NCI-H345 treated with DMSO at 0.1 percent for 48 hours (cell line): ENCODE measurements around the gene TBC1D16.

Experiments
- DNase-seq: peaks from one replicate; lab custom pipeline; 2025; ENCODE audit not compliant: unreplicated experiment; lab: John Stamatoyannopoulos, UW

TBC1D16 gene, protein sequence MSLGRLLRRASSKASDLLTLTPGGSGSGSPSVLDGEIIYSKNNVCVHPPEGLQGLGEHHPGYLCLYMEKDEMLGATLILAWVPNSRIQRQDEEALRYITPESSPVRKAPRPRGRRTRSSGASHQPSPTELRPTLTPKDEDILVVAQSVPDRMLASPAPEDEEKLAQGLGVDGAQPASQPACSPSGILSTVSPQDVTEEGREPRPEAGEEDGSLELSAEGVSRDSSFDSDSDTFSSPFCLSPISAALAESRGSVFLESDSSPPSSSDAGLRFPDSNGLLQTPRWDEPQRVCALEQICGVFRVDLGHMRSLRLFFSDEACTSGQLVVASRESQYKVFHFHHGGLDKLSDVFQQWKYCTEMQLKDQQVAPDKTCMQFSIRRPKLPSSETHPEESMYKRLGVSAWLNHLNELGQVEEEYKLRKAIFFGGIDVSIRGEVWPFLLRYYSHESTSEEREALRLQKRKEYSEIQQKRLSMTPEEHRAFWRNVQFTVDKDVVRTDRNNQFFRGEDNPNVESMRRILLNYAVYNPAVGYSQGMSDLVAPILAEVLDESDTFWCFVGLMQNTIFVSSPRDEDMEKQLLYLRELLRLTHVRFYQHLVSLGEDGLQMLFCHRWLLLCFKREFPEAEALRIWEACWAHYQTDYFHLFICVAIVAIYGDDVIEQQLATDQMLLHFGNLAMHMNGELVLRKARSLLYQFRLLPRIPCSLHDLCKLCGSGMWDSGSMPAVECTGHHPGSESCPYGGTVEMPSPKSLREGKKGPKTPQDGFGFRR

DNA sequence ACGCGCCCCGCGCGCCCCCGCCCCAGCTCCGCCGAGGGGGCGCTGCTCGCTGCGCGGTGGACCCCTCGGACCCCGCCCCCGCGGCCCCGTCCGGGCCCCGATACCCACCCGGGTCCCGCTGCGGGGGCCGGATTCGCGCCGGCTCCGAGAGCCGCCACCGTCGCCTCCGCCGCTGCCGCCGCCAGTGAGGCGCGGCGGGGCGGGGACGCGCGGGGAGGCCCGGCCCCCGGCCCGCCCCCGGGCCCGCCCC, at the start of gene TBC1D16:
TSS of gene TBC1D16 (minus strand) at position 186 of the 250 bp plus-strand sequence. CDS start 22,325 bp downstream, outside the sequence.
- no peak for DNase-seq

DNA sequence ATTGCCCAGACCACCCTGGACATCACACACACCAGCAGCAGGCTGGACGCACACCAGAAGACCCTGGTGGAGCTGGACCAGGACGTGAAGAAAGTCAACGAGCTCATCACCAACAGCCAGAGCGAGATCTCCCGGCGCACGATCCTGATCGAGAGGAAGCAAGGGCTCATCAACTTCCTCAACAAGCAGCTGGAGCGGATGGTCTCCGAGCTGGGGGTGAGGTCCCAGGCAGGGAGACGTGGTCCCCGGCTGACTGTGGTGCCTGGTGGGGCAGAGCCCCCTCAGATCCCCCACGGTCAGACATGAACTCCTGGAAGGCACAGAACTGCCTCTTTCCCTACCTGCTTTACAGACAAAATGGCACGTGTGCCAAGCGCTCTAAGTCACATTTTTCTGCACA, 49.1 kb upstream of the TBC1D16 start:
- no peak for DNase-seq

DNA sequence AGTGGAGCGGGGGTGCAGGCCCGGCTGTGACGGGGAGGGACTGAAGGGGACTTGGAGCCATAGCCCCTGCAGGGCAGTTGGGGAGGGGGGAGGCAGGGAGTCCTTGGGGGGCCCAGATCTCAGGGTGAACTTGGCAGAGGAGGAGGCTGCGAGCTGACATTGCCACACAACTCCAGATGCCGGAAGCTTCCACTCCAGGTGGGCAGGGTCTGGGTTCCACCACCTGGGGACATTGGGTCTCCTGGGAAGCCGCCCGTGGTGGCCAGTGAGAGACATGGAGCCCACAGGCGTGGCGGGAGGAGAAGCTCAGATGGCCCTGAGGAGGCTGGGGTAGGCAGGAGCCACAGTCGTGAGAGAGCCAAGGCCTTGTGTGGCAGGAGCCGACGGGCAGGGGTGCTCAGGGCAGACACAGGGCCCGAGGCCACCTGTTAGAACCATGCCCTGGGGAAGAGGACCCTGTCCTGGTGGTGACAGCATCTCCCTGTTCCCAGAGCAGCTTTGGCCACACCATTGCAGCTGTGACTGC, 47.5 kb upstream of the TBC1D16 start:
- DNase-seq = no peak

DNA sequence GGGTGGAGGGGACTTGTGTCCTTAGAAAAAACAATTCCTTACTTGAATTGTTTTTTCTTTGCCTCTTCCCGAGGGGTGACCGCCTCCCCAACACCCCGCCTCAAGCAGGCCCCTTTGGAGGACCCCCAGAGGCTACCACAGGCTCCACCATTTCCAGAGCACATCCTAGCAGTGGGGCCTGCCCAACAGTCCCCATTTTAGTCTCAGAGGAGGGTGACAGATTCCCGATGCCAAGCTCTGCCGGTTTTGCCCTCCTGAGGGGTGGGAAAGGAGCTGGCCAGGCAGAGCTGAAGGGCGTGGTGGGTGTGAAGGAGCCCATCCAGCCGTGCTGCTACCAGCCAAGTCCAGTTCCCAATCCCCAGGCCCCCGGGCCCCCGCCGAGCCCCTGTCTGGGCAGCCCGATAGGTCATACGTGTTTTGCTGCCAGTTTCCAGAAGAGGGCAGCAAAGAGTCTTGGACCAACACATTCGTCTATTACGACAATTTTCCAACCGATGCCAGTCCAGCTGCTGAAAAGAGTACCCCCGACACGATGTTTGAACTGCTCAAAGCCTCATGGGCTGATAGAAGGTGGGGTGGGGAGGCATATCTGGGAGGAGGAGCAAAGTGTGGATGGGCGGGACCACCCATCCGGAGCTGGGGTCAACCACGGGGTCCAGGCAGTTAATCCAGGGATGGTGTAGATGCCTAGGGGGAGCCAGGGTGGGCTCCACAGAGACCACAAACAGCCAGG, 46.9 kb upstream of the TBC1D16 start:
- peak; percentile 49 for DNase-seq

DNA sequence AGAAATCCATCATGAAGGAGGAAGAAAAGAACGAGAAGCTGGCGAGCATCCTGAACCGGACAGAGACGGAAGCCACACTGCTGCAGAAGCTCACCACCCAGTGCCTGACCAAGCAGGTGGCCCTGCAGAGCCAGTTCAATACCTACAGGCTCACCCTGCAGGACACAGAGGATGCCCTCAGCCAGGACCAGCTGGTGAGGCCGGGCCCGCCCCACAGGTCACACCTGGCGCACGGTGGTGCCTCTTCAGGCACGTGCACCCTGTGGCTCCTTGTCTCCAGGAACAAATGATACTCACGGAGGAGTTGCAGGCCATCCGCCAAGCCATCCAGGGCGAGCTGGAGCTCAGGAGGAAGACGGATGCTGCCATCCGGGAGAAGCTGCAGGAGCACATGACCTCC, 45.9 kb upstream of the TBC1D16 start:
- DNase-seq = no peak

DNA sequence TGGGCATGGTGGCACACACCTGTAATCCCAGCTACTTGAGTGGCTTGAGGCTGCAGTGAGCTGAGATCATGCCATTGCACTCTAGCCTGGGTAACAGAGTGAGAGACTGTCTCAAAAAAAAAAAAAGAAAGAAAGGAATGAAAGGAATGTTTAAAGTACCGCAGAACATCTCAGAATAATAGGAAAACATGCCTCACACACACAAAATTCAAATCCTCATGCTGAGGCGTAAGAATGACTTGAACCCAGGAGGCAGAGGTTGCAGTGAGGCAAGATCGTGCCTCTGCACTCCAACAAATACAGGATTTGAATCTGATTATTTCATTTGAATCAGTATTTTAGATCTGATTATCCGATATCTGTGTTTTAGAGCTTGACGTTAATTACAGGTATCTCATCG, 44.4 kb upstream of the TBC1D16 start:
- no peak for DNase-seq

DNA sequence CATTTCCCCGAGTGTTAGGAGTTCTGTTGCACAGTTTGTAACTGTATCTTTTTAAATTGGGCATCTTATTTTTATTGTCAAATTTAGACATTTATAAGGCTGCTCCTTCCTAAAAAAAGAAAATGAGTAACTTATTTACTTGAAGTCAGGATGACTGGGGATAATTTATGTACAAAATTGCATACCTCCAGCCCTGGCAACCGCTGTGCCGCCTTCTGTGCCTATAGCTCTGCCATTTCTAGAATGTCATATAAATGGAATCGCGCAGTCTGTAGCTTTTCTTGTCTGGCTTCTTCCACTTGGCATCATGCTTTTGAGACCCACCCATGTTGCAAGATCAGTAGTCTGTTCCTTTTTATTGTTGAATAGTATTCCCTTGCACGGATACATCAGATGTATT, 36.7 kb upstream of the TBC1D16 start:
- DNase-seq = no peak

DNA sequence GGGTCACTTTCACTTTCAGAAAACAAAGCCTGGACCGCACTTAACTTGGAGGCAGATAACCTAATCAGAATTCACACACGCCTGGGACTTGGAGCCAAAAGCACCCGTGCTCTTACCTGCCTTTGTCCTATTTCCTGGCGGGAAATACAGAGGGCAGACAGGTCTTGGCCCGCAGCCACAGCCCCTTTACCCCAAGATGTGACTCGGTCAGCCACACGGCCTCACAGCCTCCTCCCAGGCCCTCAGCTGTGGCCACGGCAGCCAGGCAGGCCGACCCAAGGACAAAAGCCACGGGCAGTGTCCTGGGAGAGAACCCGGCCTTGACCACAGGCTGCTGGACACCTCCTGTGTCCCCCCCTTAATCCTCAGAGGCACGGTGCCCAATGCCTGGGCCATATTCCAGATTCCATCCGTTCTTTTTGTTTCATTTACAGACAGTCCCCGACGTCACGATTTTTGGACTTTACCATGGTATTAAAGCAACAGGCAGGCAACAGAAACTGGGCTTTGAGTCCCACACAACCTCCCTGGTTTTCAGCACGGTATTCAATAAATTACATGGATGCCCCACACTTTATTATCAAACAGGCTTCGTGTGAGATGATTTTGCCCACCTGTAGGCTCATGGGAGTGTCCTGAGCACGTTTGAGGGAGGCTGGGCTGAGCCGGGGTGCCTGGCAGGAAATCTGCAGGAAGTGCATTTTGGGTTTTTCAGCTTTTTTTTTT, 35.6 kb upstream of the TBC1D16 start:
- no peak for DNase-seq

DNA sequence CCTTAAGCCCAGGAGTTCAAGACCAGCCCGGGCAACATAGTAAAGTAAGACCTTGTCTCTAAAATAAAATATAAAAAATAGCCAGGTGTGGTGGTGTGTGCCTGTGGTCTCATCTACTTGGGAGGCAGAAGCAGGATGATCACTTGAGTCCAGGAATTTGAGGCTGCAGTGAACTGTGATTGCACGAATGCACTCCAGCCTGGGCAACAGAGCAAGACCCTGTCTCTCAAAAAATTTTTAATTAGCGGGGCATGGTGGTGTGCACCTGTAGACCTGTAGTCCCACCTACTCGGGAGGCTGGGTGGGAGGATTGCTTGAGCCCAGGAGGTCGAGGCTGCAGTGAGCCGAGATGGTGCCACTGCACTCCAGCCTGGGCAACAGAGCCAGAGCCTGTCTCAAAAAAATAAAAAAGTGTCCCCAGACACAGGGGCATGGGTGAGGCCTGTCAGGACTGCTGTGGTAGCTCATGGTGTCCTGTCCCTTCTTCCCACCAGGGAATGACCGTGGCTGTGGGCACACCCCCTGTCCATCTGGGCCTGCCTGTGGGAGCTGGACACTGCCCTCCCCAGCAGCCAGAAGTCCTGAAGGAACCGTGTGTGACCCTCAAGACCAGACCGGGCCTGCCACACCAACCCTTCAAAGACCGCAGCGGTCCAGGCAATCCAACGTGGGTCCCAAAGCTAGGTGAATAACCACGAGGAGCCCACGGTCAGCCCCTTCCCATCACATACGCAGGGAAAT, 34.9 kb upstream of the TBC1D16 start:
- no peak for DNase-seq

DNA sequence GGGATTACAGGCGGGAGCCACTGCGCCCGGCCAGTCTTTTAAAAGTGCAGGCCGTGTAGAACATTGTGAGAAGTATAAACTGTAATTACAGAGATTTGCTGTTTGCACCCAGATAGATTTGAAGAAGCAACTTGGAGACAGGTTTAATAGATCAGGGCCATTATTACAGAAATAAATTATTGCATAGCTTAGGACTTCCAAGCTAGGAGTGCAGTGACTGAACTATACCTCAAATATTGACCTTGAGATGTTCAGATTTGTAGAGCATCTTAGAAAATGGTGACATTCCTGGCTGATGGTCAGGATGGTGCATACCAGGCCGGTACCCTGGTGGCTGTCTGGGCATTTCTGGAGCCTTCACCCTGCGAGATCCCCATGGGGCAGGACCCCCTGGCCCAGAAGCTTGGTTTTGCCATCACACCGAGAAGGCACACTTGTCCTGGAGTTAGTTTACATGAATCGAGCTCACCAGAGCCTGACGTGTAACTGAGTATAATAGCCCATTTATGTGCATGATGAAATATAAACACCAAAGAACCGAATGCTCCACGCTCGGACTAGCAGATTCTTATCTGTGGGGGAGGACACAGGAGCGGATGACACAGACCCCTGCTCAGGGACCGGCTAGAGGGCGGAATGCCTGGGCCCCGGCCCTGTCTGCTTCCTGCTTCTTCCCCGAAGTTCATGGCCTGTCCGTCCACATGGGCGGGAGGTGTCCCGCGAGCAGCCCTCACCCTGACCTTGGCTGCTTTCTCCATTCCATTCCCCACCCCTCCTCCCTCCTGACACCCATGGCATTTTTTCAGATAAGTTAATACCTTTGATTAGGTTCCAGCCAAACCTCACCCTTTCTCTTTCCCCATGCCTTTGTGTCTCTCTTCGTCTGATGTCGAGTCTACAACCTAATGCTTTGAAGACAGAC, 32.9 kb upstream of the TBC1D16 start:
- no peak for DNase-seq

DNA sequence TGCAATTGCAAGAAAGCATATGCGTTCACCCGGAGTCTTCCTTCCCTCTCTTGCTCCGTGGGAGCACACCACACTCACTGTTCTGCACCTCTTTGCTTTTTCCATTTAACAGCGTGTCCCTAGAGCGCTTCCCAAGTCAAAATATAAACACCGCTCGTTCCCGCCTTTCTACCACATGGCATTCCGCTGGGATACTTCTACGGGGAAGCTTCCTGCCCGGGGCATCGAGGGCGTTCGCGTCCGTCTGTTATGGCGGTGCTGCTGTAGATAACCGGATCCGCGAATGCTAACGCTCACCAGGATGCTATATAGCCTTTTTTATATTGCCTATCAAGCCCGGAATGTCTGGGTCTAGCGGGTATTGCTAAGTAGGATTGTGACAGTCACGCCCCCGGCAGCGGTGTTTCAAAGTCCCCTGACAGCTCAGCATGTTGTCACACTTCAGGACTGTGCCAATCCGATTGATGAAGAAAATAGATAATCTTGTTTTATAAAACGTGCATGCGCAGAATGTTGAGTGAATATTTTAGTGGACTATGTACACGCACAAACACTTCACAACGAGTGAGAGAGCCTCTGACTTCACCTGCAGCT, 31.8 kb upstream of the TBC1D16 start:
- DNase-seq = no peak

DNA sequence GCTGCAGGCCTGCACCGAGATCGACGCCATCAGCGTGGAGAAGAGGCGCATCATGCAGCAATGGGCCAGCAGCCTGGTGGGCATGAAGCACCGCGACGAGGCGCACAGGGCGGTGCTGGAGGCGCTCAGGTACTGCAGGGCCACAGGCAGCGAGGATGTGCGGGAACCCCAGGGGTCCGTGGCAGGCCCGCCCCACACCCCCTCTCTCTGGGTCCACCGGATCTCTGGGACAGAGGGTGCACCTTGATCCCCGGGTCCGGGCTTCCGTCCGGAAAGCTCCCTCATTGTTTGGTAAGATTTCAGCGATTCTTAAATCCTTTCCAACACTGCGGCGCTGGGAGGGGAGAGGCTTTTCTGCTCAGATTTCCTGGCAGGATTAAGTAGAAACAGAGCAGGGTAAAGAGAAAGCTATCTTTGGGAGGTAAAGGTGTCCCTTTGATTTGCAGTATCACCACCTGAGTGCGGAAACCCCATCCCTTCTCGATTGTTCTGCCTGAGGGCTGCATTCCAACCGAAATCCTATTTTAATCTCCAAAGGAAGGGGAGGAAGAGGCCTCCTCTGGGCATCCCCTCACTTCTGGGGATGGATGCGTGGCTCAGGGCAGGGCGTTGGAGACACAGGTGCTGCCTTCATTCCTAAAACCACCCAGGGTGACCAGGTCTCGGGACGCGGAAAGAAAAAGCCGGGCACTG, 30.0 kb upstream of the TBC1D16 start:
- DNase-seq = no peak

DNA sequence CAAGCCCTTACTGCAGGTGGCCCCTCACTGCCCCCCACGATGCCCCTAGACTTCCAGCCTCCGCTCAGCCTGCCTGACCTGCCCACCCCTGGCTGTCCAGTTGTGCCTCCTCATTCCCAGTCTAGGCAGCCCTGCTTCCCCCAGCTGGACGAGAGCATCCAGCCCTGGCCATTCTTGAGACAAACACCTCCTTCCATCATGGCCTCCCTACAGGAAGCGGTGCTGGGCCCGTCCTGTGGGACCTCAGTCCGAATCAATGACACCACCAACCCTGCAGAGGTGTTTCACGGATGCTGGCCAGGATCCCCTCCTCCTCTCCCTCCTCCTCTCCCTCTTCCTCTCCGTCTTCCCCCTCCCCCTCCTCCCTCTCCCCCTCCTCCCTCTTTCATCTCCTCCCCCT, 29.0 kb upstream of the TBC1D16 start:
- no peak for DNase-seq

DNA sequence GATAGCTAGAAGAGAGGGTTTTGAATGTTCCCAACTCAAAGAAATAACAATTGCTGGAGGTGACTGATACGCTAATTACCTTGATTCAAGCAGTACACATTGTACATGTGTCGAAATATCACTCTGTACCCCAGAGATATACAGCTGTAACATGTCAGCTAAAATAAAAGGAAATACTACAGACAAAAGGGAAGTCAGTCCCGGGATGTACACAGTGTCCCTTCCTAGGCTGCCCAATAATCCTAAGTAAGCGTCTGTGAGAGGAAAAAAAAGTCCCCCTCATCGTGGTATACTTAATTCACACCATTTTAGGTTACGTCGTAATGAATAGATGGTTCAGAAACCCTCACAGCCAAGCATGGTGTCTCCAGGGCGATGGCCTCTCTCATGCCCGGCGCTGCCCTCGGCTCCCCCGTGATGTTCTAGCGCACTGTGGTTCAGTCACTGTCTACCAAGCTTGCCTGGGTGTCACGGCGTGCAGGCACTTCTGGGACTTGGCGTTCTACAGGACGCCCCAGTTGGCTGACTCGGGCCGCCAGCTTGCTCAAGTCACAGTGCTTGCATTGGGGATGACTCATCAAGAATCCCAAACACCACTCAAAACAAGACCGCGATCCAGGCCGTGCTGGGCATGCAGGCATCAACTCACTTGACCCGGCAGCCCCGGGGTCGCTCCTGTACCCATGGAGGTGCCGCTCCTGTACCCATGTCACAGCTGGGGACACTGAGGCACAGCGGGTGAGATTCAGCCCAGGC, 28.3 kb upstream of the TBC1D16 start:
- no peak for DNase-seq

DNA sequence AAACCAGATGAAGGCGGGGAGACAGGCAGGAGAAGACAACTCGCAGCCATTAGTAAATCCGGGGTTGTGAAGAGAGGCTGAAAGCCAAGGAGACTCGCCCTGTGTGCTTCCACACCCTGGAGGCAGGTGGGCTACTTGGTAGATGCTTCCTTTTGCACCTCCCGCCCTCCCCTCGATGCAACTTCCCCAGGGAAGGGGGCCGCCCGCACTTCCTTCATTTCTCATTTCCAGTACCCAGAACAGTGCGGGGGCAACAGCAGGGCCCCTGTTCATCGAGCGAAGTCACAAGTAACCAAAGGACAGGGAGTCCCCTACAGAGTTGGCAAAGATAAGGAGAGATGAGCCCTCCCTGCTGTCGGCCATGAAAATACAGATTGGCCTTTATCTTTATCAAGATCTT, 25.7 kb upstream of the TBC1D16 start:
- DNase-seq = no peak

DNA sequence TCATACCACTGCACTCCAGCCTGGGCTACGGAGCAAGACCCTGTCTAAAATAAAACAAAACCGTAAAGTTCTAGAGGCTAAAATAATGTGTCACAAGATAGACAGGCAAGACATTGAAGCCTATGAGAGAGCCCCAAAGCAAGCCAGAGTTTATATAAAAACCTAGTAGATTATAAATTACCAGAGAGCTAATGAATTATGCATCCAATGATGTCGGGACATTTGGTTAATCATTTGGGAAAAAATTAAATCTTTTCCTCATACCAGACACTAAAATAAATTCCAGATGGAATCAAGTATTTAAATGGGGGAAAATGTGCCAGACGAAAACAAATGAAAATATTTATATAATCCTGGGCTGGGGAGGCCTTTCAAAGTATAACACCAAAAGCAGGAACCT, 25.0 kb upstream of the TBC1D16 start:
- no peak for DNase-seq

DNA sequence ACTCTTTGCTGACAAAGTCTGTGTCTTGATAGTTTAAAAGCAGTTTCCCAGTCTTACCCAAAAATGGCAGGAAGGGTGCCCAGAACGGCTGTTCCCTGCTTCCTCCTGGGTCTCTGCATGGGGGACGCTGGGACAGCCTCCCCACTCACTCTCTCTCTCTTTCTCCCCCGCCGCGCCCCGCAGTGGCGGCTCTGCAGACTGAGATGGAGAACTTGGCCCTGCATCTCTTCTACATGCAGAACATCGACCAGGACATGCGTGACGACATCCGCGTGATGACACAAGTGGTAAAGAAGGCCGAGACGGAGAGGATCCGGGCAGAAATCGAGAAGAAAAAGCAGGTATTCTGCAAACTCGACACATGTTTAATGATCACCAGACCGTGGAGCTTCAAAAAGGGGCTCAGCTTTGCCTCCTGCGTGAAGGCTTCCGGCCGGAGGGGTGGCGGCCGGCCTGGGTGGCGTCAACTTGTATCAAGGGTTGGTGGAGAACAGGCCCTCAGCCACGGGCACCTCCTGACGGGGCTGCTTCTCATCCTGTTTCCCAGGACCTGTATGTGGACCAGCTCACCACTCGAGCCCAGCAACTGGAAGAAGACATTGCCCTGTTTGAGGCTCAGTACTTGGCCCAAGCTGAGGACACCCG, 22.8 kb upstream of the TBC1D16 start:
- no peak for DNase-seq
